PFSK-1 (cell line): Measurements from ENCODE around the gene MAP1S.

Experiments
- FOXP2 ChIP-seq: optimal IDR thresholded peaks from 2 replicates; pipeline ENCODE3; 2011; ENCODE audit warnings: borderline replicate concordance, control low read depth, inconsistent platforms; ENCODE audit not compliant: insufficient read depth; ENCODE audit errors: extremely low read length, extremely low read depth
- POLR2AphosphoS5 ChIP-seq: IDR thresholded peaks from 2 replicates; pipeline ENCODE4 v1.6.1; 2012; ENCODE audit warnings: low read depth, mild to moderate bottlenecking, control low read depth, low read length, moderate library complexity
- TAF1 ChIP-seq: IDR thresholded peaks from 2 replicates; pipeline ENCODE4 v1.6.1; 2012; ENCODE audit warnings: low read length, control low read depth, borderline replicate concordance; ENCODE audit not compliant: insufficient read depth
- TF ChIP-seq, protein P1 (sequence below), 2 experiments: IDR thresholded peaks; 2 replicates each; pipeline versions ENCODE4 v1.6.1 to v1.8.0; 2011 to 2012; ENCODE audit warnings: low read depth in 2 of 2, low read length in 2 of 2, control low read depth in 1 of 2, inconsistent platforms in 1 of 2, mild to moderate bottlenecking in 1 of 2, moderate library complexity in 1 of 2; ENCODE audit not compliant: insufficient read depth in 1 of 2

DNA sequence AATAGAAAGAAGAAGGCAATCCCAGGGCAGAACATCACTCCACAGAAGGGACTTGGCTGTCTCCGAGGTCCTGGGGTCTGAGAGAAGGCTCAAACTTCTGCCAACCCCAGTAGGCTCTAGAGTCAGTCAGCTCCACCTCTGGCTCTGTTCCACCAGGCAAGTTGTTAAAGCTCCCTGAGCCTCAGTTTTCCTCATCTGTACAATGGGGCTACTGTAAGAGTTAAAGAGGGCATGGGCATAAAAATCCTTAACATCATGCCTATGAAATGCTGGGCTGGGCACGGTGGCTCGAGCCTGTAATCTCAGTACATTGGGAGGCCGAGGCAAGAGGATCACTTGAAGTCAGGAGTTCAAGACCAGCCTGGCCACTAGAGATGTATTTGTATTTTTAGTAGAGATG lies 36.2 kb upstream of the MAP1S start:
- TF ChIP-seq POLR2AphosphoS5: no peak
- TF ChIP-seq, protein P1, sequence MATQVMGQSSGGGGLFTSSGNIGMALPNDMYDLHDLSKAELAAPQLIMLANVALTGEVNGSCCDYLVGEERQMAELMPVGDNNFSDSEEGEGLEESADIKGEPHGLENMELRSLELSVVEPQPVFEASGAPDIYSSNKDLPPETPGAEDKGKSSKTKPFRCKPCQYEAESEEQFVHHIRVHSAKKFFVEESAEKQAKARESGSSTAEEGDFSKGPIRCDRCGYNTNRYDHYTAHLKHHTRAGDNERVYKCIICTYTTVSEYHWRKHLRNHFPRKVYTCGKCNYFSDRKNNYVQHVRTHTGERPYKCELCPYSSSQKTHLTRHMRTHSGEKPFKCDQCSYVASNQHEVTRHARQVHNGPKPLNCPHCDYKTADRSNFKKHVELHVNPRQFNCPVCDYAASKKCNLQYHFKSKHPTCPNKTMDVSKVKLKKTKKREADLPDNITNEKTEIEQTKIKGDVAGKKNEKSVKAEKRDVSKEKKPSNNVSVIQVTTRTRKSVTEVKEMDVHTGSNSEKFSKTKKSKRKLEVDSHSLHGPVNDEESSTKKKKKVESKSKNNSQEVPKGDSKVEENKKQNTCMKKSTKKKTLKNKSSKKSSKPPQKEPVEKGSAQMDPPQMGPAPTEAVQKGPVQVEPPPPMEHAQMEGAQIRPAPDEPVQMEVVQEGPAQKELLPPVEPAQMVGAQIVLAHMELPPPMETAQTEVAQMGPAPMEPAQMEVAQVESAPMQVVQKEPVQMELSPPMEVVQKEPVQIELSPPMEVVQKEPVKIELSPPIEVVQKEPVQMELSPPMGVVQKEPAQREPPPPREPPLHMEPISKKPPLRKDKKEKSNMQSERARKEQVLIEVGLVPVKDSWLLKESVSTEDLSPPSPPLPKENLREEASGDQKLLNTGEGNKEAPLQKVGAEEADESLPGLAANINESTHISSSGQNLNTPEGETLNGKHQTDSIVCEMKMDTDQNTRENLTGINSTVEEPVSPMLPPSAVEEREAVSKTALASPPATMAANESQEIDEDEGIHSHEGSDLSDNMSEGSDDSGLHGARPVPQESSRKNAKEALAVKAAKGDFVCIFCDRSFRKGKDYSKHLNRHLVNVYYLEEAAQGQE (IDR thresholded peaks at IDR 0.05; ENCODE audit: insufficient read depth in 1 of 2, low read depth in 2 of 2, low read length in 2 of 2): no peak
- no peak for TF ChIP-seq FOXP2
- TF ChIP-seq TAF1: no peak
